ENCODE results near the gene CNMD. TPM values are rescaled to one million over a fixed set of nuclear protein-coding genes. Genes with fewer than 3 reads are reported as not detected.

CNMD gene
- total RNA-seq, 1 experiment from 2014 or later: not detected

Other genes starting within 250 kb of the CNMD start
- gene HNRNPA1L2, start 97.4 kb downstream of the CNMD start, total RNA-seq (2014; rRNA removed; shearing (Covaris generic)): 0.77 and 2.3 TPM in 2 replicates
- 40.8 and 43.8 TPM in 2 replicates for gene SUGT1, start 87.0 kb downstream of the CNMD start, total RNA-seq (2014; rRNA removed; shearing (Covaris generic))
- gene PCDH8, start 108.8 kb upstream of the CNMD start, total RNA-seq (2014; rRNA removed; shearing (Covaris generic)): 0.11 TPM in 1 of 2 replicates, not detected in the other

Measured in SK-MEL-5 (cell line).